ENCODE results near the gene FKBP9. TPM values are rescaled to one million over a fixed set of nuclear protein-coding genes. Genes with fewer than 3 reads are reported as not detected.
A peak's percentile ranks its signal among the peaks of the same experiment; 100 is the strongest.

Gene FKBP9
- total RNA-seq, 1 experiment from 2014 or later: 11.1 TPM

- Histone ChIP-seq H2BK20ac (ENCODE audit: low read depth, low read length, poor library complexity, severe bottlenecking) (no peak overlapping the region), H3K27me3 (ENCODE audit: insufficient read depth, low read length) (peaks cover 18% of the 10 kb centered on the region), H3K4me1 (ENCODE audit: insufficient read depth, low read length) (no peaks in the 10 kb centered on the region), H3K18ac (ENCODE audit: insufficient read length, low read depth, low read length) (no peak overlapping the region), H2AFZ (ENCODE audit: low read length) (no peak overlapping the region), H3K14ac (ENCODE audit: insufficient read depth, low read length) (no peak overlapping the region), H4K8ac (replicated peaks; ENCODE audit: insufficient read length, low read depth, low read length) (no peak overlapping the region), H2BK5ac (ENCODE audit: insufficient read length, low read length) (no peak overlapping the region), H2BK12ac (ENCODE audit: insufficient read length, low read depth, low read length) (no peak overlapping the region), H2AK5ac (ENCODE audit: insufficient read length, low read length) (no peak overlapping the region), H3K56ac (ENCODE audit: insufficient read length, low read depth, low read length) (no peak overlapping the region), H4K5ac (ENCODE audit: insufficient read length, low read depth, low read length) (no peak overlapping the region), H3K23ac (ENCODE audit: insufficient read length, low read depth, low read length) (no peak overlapping the region), H4K20me1 (ENCODE audit: control insufficient read depth, insufficient read depth, insufficient read length) (no peaks in the 10 kb centered on the region), H2BK120ac (ENCODE audit: low read depth, low read length, poor library complexity, severe bottlenecking) (no peak overlapping the region), H4K91ac (ENCODE audit: insufficient read length, low read depth, low read length) (no peak overlapping the region), H3K79me2 (ENCODE audit: insufficient read depth, low read length) (no peaks in the 10 kb centered on the region), H3K9ac (ENCODE audit: extremely low read depth, insufficient read length, low read length) (no peak overlapping the region), H3K4ac (ENCODE audit: low read depth, low read length) (no peak overlapping the region), H2BK15ac (ENCODE audit: low read depth, low read length) (no peak overlapping the region), H3T11ph (ENCODE audit: low read length) (no peak overlapping the region), H3K9me3 (ENCODE audit: control insufficient read depth, low read depth, low read length) (peaks cover 11% of the 10 kb centered on the region), H3K79me1 (ENCODE audit: insufficient read depth, low read depth, low read length, poor library complexity, severe bottlenecking) (no peaks in the 10 kb centered on the region), H3K4me2 (ENCODE audit: insufficient read depth, insufficient read length, low read length) (no peak overlapping the region), H3K23me2 (ENCODE audit: insufficient read length, low read depth, low read length, poor library complexity, severe bottlenecking) (no peaks in the 10 kb centered on the region), H3K27ac (ENCODE audit: insufficient read length, low read depth, low read length) (no peak overlapping the region)
- peak; percentile 58 for DNase-seq
- Mint-ChIP-seq H3K36me3 (ENCODE audit: insufficient read depth in 1 of 3, low read depth in 3 of 3) (peaks cover 0 to 4% (median 1%) of the 10 kb centered on the region in 3 experiments; a peak in 4 of 7 replicates), H3K4me1 (no peaks in the 10 kb centered on the region), H3K9me3 (peaks cover 11 to 20% of the 10 kb centered on the region in 2 experiments), H3K27ac (no peak overlapping the region), H3K4me3 (no peak overlapping the region; a peak in 1 of 5 replicates), H3K27me3 (ENCODE audit: low read depth) (peaks cover 100% of the 10 kb centered on the region)
- TF ChIP-seq, protein P1, sequence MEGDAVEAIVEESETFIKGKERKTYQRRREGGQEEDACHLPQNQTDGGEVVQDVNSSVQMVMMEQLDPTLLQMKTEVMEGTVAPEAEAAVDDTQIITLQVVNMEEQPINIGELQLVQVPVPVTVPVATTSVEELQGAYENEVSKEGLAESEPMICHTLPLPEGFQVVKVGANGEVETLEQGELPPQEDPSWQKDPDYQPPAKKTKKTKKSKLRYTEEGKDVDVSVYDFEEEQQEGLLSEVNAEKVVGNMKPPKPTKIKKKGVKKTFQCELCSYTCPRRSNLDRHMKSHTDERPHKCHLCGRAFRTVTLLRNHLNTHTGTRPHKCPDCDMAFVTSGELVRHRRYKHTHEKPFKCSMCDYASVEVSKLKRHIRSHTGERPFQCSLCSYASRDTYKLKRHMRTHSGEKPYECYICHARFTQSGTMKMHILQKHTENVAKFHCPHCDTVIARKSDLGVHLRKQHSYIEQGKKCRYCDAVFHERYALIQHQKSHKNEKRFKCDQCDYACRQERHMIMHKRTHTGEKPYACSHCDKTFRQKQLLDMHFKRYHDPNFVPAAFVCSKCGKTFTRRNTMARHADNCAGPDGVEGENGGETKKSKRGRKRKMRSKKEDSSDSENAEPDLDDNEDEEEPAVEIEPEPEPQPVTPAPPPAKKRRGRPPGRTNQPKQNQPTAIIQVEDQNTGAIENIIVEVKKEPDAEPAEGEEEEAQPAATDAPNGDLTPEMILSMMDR (conservative IDR thresholded peaks at IDR 0.05): no peak
- no CpG with 5 or more reads among the region's 4 CpGs for WGBS (ENCODE audit: extremely low coverage, insufficient read length, low lambda C conversion rate)
These were observed 9.0 kb upstream of the FKBP9 start for GRCh38 chr7:32948202-32948601.

All from H9 (cell line).